GM12878 (cell line): ENCODE data around the gene RHOG.

ENCODE experiments used
- BHLHE40 ChIP-seq, 2 experiments: fragments of 450-650 bp in 1 of 2; IDR thresholded peaks; 2 replicates each; pipeline ENCODE4 v1.6.1; 2011 to 2017; ENCODE audit warnings: low read depth in 2 of 2, borderline replicate concordance in 1 of 2, improper control_type of control experiment in 1 of 2, low read length in 1 of 2, mild to moderate bottlenecking in 1 of 2
- CBX3 ChIP-seq: fragments of 200-600 bp; sonication (generic); IDR thresholded peaks from 2 replicates; pipeline ENCODE4 v1.6.1; 2016; ENCODE audit warnings: low read depth, borderline replicate concordance
- CTCF ChIP-seq, 3 experiments: IDR thresholded peaks in 2 of 3; conservative IDR thresholded peaks in 1 of 3; 2 replicates each; pipeline ENCODE4 v1.5.1; 2011; ENCODE audit warnings: low read depth in 3 of 3, low read length in 3 of 3, mild to moderate bottlenecking in 3 of 3, control low read depth in 2 of 3, moderate library complexity in 2 of 3, inconsistent platforms in 1 of 3, mixed read lengths in 1 of 3; ENCODE audit not compliant: control insufficient read depth in 2 of 3, insufficient read depth in 1 of 3; ENCODE audit errors: extremely low read depth in 1 of 3
- GABPA ChIP-seq: IDR thresholded peaks from 2 replicates; pipeline ENCODE4 v1.6.1; 2014; ENCODE audit warnings: antibody characterized with exemption, low read depth, mild to moderate bottlenecking, inconsistent platforms
- HDAC2 ChIP-seq: fragments of 200-600 bp; sonication (generic); IDR thresholded peaks from 2 replicates; pipeline ENCODE4 v1.6.1; 2017
- JUND ChIP-seq: IDR thresholded peaks from 2 replicates; pipeline ENCODE4 v1.6.1; 2012; ENCODE audit warnings: low read depth, mild to moderate bottlenecking, low read length, improper control_type of control experiment, moderate library complexity
- MYC ChIP-seq: IDR thresholded peaks from 2 replicates; pipeline ENCODE4 v1.6.1; 2011; ENCODE audit warnings: mild to moderate bottlenecking, low read length, moderate library complexity, inconsistent platforms; ENCODE audit not compliant: insufficient read depth, insufficient replicate concordance, insufficient read length, severe bottlenecking
- POLR2A ChIP-seq: IDR thresholded peaks from 2 replicates; pipeline ENCODE4 v1.6.1; 2011; ENCODE audit warnings: low read depth, mild to moderate bottlenecking, low read length
- POLR2AphosphoS5 ChIP-seq: IDR thresholded peaks from 2 replicates; pipeline ENCODE4 v1.6.1; 2011; ENCODE audit warnings: mild to moderate bottlenecking, low read length, inconsistent platforms
- RUNX3 ChIP-seq: IDR thresholded peaks from 2 replicates; pipeline ENCODE4 v1.6.1; 2012; ENCODE audit warnings: low read length, inconsistent platforms

GRCh38 chr11:3822312-3822711, 18.4 kb downstream of the RHOG start:
- TF ChIP-seq CBX3 (no peak), GABPA (no peak), POLR2AphosphoS5 (no peak), HDAC2 (no peak), CTCF (IDR thresholded peaks at IDR 0.05 in 2 of 3, conservative IDR thresholded peaks at IDR 0.05 in 1 of 3; ENCODE audit: control insufficient read depth in 2 of 3, extremely low read depth in 1 of 3, insufficient read depth in 1 of 3, low read depth in 3 of 3, low read length in 3 of 3) (no peak), POLR2A (no peak), MYC (no peak), RUNX3 (no peak), JUND (no peak), BHLHE40 (IDR thresholded peaks at IDR 0.05; ENCODE audit: borderline replicate concordance in 1 of 2, low read depth in 2 of 2, low read length in 1 of 2) (no peak)
